AG09319 (cell line): ENCODE measurements around the gene GNA12.
"Not testable (repeated sequence)": the region's sequence is repeated elsewhere in the genome, so short reads cannot be mapped to it uniquely, and the experiment has no call there.

ENCODE experiments used
- DNase-seq: peaks from one replicate; pipeline ENCODE4 v3.0.0-alpha.2; 2010; ENCODE audit warnings: low read depth; ENCODE audit errors: extremely low read depth
- TF ChIP-seq, protein P1 (sequence below): IDR thresholded peaks from 2 replicates; pipeline ENCODE4 v1.5.1; 2011; ENCODE audit warnings: low read depth, mild to moderate bottlenecking, inconsistent platforms, low read length, moderate library complexity

The GNA12 gene

GRCh38 chr7:2757361-2757903 is 86.7 kb downstream of the GNA12 start:
- DNase-seq = no peak
- TF ChIP-seq, protein P1, sequence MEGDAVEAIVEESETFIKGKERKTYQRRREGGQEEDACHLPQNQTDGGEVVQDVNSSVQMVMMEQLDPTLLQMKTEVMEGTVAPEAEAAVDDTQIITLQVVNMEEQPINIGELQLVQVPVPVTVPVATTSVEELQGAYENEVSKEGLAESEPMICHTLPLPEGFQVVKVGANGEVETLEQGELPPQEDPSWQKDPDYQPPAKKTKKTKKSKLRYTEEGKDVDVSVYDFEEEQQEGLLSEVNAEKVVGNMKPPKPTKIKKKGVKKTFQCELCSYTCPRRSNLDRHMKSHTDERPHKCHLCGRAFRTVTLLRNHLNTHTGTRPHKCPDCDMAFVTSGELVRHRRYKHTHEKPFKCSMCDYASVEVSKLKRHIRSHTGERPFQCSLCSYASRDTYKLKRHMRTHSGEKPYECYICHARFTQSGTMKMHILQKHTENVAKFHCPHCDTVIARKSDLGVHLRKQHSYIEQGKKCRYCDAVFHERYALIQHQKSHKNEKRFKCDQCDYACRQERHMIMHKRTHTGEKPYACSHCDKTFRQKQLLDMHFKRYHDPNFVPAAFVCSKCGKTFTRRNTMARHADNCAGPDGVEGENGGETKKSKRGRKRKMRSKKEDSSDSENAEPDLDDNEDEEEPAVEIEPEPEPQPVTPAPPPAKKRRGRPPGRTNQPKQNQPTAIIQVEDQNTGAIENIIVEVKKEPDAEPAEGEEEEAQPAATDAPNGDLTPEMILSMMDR = no peak

- TF ChIP-seq, protein P1 = no peak
- DNase-seq = no peak
Measured at GRCh38 chr7:2755531-2755930, 88.6 kb downstream of the GNA12 start.

DNA sequence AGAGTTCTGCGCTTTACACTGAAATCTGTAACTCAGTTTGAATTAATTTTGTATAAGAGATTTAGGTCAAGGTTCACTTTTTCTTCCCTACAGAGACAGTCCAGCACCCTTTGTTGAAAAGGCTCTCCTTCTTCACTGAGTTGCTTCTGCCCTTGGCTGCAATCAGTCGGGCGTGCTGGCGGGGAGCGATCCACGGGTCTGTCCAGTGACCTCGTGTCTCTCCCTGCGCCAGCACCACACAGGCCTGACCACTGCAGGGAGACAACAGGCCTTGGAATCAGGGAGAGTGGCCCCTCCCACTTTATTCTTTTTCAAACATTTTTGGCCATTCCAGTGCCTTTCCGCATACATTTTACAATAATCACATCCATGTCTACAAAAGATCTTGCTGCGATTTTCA is 89.2 kb downstream of the GNA12 start:
- TF ChIP-seq, protein P1 = no peak
- no peak for DNase-seq

DNA sequence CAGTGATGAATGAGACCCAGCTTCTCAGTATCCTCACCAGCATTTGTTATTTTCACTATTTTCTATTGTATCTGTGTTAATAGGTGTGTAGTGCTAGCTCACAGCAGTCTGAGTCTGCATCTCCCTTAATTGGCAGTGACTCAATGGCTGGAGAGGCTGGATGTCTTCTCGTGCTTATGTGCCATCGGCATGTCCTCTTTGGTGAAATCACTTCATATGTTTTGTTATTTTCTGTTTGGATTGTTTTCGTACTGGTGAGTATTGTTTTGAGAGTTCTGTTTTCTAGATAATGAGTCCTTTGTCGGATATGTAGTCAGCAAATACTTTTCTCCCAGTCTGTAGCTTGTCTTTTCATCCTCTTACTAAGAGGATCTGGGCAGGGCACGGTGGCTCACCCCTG is 90.0 kb downstream of the GNA12 start:
- TF ChIP-seq, protein P1 = no peak
- no peak for DNase-seq

- DNase-seq = no peak
- TF ChIP-seq, protein P1 = no peak
Measured at GRCh38 chr7:2753148-2753547, 91.0 kb downstream of the GNA12 start.

GRCh38 chr7:2751086-2751485 is 93.0 kb downstream of the GNA12 start:
- DNase-seq = no peak
- TF ChIP-seq, protein P1 = no peak

- DNase-seq = no peak
- TF ChIP-seq, protein P1 = no peak
Measured at GRCh38 chr7:2750004-2750407, 94.1 kb downstream of the GNA12 start.

DNA sequence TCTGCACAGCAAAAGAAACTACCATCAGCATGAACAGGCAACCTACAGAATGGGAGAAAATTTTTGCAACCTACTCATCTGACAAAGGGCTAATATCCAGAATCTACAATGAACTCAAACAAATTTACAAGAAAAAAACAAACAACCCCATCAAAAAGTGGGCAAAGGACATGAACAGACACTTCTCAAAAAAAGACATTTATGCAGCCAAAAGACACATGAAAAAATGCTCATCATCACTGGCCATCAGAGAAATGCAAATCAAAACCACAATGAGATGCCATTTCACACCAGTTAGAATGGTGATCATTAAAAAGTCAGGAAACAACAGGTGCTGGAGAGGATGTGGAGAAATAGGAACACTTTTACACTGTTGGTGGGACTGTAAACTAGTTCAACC is 95.4 kb downstream of the GNA12 start:
- DNase-seq = not testable (repeated sequence)

DNA sequence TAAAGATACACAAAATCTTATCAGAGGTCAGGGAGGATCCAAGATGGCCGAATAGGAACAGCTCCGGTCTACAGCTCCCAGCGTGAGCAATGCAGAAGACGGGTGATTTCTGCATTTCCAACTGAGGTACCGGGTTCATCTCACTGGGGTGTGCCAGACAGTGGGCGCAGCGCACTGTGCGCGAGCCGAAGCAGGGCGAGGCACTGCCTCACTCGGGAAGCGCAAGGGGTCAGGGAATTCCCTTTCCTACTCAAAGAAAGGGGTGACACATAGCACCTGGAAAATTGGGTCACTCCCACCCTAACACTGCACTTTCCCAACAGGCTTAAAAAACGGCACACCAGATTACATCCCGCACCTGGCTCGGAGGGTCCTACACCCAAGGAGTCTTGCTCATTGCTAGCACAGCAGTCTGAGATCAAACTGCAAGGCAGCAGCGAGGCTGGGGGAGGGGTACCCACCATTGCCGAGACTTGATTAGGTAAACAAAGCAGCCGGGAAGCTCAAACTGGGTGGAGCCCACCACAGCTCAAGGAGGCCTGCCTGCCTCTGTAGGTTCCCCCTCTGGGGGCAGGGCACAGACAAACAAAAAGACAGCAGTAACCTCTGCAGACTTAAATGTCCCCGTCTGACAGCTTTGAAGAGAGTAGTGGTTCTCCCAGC is 100.5 kb downstream of the GNA12 start:
- DNase-seq = not testable (repeated sequence)
